Astrocyte (in vitro differentiated cells and primary cell): ENCODE results near the gene IL34.

Experiments
- EZH2 ChIP-seq: IDR thresholded peaks from 2 replicates; pipeline ENCODE4 v1.6.1; 2012; ENCODE audit warnings: mild to moderate bottlenecking, low read length, inconsistent platforms; ENCODE audit not compliant: insufficient read depth
- TF ChIP-seq, protein P1 (sequence below): IDR thresholded peaks from 2 replicates; pipeline ENCODE4 v1.5.1; 2011; ENCODE audit warnings: low read depth, mild to moderate bottlenecking, inconsistent platforms, low read length, moderate library complexity; ENCODE audit not compliant: insufficient read depth

GRCh38 chr16:70703835-70704381 is 57.5 kb downstream of the IL34 start:
- TF ChIP-seq, protein P1, sequence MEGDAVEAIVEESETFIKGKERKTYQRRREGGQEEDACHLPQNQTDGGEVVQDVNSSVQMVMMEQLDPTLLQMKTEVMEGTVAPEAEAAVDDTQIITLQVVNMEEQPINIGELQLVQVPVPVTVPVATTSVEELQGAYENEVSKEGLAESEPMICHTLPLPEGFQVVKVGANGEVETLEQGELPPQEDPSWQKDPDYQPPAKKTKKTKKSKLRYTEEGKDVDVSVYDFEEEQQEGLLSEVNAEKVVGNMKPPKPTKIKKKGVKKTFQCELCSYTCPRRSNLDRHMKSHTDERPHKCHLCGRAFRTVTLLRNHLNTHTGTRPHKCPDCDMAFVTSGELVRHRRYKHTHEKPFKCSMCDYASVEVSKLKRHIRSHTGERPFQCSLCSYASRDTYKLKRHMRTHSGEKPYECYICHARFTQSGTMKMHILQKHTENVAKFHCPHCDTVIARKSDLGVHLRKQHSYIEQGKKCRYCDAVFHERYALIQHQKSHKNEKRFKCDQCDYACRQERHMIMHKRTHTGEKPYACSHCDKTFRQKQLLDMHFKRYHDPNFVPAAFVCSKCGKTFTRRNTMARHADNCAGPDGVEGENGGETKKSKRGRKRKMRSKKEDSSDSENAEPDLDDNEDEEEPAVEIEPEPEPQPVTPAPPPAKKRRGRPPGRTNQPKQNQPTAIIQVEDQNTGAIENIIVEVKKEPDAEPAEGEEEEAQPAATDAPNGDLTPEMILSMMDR, result no peak
- TF ChIP-seq EZH2, result no peak
